ENCODE results near the gene RAD51B.
A peak's percentile ranks its signal among the peaks of the same experiment; 100 is the strongest.

The RAD51B gene

DNA sequence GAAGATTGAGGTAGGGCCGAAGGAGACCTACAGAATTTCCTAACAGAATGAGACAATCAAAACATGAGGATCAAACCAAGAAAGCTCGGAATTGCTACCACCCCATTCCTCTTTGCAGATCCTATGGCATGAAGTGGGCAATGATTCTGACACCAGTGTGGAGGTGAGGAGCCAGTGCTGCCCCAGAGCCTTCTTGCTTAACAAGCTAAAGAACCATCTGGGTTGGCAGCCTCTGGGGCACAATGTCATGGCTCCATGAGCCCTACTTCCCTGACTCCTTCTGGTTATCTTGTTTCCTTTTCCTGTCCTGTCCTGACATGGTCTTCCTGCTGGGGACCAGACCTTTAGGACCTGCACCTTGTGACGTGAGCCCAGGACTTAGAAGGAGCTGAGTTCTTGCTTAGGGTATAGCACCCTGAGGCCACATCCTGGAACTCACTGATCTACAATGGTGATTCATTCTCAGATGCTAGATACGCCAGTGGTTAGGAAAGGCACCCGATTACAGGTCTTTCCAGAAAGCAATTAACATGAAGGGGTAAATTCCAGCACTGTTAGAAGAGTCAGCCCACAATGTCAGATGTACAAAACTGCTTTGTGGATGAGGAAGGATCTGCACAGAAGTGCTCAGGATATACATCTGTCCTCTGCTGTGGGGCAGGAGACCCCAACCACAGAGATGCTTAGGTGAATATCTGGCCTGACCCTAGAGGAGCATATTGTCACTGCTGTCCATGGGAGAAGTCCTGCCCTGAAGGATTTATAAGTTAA, 649.0 kb downstream of the RAD51B start:
- no peak overlapping the region; the same call in 1 of the 2 replicates for H3K27ac ChIP-seq
- TF ChIP-seq CTCF (conservative IDR thresholded peaks at IDR 0.05) (no peak), ZFX (IDR thresholded peaks at IDR 0.05) (no peak)

- TF ChIP-seq CTCF (conservative IDR thresholded peaks at IDR 0.05) (no peak), ZFX (IDR thresholded peaks at IDR 0.05) (no peak)
Observed at GRCh38 chr14:68469208-68469713, 649.7 kb downstream of the RAD51B start.

GRCh38 chr14:68470361-68470760, 650.8 kb downstream of the RAD51B start:
- no peak overlapping the region for H3K27ac ChIP-seq
- TF ChIP-seq ZFX (IDR thresholded peaks at IDR 0.05) (no peak), CTCF (conservative IDR thresholded peaks at IDR 0.05) (no peak)

More at GRCh38 chr14:68469208-68469713, 649.7 kb downstream of the RAD51B start:
- H3K27ac ChIP-seq: no peak overlapping the region; the same call in 1 of the 2 replicates

DNA sequence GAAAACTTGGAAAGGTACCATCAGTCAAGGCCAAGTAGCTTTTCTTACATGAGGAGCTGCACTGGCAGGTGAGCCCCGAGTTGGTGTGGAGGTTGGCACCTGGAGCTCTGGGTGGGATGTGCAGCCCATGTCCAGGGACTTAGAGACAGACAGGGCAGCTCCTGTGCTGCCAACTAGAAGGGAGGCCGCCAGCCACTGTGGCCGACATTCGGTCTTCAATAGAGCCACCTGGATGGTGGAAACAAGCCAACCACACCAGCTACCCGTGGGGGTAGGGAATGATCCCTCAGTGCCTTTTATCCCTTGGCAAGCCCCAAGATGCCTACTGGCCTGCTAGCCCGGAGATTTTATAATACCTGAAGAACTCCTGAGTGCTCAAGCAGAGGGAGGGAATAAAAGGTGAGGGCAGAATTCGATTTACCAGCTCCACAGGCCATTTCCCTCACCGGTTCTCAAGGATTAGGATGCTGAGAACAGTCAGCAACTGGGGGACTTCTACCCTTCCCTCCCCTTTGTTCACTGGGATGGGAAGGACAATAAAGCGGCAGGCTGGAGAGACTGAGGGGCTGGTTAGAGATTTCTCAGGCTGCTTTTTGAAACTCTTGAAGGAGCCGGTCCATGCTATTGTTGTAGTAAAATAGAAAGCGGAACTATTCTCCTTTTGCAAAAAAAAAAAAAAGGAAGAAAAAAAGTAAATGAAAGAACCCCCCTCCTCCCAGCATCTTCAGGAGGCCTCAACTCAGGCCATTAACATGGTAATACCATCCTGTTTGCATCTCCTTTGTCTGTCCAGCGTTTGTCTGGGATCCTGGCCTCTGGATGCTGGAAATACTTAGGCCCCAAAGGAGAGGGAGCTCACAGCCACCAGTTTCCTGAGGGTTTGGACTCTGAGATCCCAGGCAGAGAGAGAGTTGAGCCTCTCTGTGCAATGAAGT, 651.7 kb downstream of the RAD51B start:
- TF ChIP-seq ZFX (IDR thresholded peaks at IDR 0.05) (no peak), CTCF (conservative IDR thresholded peaks at IDR 0.05) (no peak)
- H3K27ac ChIP-seq: no peak overlapping the region

- H3K27ac ChIP-seq: no peak overlapping the region
- TF ChIP-seq ZFX (IDR thresholded peaks at IDR 0.05): no peak
Observed at GRCh38 chr14:68471964-68472508, 652.5 kb downstream of the RAD51B start.

DNA sequence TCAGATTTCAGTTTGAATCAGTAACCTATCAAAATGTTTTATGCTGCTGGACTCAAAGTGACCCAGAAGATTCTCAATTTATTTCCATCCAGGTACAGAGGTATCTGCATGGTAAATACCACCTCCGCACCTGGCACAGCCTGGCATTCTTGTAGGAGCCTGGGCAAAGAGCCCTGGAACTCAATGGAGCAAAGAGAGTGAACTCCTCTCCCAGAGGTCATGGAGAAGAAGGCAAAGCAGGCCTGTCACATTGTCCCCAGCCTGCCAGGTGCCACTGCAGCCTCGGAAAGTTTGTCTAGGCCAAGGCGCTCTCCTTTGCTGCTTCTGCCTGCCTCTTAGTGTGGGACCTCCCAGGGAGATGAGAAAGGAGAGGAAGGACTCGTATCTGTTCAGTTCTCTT, 653.5 kb downstream of the RAD51B start:
- TF ChIP-seq ZFX (IDR thresholded peaks at IDR 0.05) (no peak), CTCF (conservative IDR thresholded peaks at IDR 0.05) (no peak)
- peak overlapping the region; percentile 10; the same call in 1 of the 2 replicates for H3K27ac ChIP-seq

DNA sequence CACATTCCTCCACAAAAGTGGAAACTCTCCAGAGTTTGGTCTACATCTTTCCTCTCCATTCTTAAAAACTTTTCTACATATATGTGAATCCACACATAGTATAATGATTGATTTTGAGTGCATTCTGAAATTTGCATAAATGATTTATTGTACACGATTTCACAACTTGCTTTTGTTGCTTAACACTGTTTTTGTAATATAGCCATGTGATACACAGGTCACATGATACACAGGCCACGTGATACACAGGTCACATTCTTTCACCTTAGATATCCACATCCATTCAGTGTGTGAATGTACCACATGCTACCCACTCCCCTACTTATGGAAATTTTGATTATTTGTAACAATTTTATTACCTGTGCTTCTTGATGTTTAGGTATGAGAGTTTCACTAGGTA, 654.2 kb downstream of the RAD51B start:
- TF ChIP-seq ZFX (IDR thresholded peaks at IDR 0.05) (no peak), CTCF (conservative IDR thresholded peaks at IDR 0.05) (no peak)
- no peak overlapping the region for H3K27ac ChIP-seq

Measured in C4-2B (cell line).